ENCODE data around the gene MICA. TPM values are rescaled to one million over a fixed set of nuclear protein-coding genes. Genes with fewer than 3 reads are reported as not detected.
"Not testable (repeated sequence)": the region's sequence is repeated elsewhere in the genome, so short reads cannot be mapped to it uniquely, and the experiment has no call there.

The MICA gene
- total and polyA plus RNA-seq, 8 donors, result 2.0 to 13.6 (median 11.8) TPM

DNA sequence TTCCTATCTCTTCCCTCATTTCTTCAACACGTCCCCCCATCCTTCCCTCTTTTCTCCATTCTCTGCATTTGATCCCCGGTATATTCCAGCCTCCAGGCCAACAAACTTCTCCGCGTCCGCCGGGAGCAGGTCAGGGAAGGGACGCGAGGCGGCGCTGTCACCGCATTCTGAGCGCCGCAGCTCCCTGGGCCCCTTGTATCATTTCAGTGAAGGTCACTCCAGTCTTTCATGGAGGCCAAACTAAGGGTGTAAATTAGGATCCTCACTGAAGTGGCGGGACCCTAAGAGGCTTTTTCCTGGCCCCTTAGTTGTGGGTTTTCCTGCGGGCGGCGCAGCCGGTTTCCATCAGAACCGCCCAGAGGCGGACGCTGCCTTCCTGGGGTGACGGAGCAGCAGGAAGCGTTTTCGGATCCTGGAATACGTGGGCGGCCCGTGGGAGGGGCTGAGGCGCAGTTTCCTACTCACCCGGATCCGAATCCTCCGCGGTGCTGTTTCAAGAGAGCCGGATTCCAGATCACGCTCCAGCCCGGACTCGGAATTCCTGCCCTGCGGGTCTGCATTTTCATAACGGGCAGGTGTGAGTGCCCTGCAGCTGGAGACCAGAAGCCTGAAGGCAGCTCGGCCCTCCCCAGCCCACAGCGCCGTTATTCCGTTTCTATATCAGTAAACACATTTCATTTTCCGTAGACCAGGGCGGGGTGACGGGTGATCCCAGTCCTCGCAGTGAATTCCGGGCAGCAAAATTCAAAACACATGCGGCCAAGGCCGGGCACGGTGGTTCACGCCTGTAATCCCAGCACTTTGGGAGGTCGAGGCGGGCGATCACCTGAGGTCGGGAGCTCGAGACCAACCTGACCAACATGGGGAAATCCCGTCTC, 3.6 kb upstream of the MICA start:
- WGBS, 5 donors, result 0 to 1% (median 0%) methylated on average over 37 to 57 of the region's 57 CpGs
- intact Hi-C loops (cut with DNase I; ENCODE audit: low total_unique reads), result loop anchor here (5.0 kb wide), 1 partner anchor 42 kb away; no protein-coding TSS in a partner anchor
- TF ChIP-seq POLR2AphosphoS5 (IDR thresholded peaks at IDR 0.05), result peak in 2 of 3 donors; percentile 35 to 60
- TF ChIP-seq, protein P1, sequence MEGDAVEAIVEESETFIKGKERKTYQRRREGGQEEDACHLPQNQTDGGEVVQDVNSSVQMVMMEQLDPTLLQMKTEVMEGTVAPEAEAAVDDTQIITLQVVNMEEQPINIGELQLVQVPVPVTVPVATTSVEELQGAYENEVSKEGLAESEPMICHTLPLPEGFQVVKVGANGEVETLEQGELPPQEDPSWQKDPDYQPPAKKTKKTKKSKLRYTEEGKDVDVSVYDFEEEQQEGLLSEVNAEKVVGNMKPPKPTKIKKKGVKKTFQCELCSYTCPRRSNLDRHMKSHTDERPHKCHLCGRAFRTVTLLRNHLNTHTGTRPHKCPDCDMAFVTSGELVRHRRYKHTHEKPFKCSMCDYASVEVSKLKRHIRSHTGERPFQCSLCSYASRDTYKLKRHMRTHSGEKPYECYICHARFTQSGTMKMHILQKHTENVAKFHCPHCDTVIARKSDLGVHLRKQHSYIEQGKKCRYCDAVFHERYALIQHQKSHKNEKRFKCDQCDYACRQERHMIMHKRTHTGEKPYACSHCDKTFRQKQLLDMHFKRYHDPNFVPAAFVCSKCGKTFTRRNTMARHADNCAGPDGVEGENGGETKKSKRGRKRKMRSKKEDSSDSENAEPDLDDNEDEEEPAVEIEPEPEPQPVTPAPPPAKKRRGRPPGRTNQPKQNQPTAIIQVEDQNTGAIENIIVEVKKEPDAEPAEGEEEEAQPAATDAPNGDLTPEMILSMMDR (IDR thresholded peaks at IDR 0.05), result peak in 5 of 7 experiments; percentile 79 to 97 (median 90)
- no peak for TF ChIP-seq POLR2A (IDR thresholded peaks at IDR 0.05)
- no peak for TF ChIP-seq EP300 (IDR thresholded peaks at IDR 0.05)

DNA sequence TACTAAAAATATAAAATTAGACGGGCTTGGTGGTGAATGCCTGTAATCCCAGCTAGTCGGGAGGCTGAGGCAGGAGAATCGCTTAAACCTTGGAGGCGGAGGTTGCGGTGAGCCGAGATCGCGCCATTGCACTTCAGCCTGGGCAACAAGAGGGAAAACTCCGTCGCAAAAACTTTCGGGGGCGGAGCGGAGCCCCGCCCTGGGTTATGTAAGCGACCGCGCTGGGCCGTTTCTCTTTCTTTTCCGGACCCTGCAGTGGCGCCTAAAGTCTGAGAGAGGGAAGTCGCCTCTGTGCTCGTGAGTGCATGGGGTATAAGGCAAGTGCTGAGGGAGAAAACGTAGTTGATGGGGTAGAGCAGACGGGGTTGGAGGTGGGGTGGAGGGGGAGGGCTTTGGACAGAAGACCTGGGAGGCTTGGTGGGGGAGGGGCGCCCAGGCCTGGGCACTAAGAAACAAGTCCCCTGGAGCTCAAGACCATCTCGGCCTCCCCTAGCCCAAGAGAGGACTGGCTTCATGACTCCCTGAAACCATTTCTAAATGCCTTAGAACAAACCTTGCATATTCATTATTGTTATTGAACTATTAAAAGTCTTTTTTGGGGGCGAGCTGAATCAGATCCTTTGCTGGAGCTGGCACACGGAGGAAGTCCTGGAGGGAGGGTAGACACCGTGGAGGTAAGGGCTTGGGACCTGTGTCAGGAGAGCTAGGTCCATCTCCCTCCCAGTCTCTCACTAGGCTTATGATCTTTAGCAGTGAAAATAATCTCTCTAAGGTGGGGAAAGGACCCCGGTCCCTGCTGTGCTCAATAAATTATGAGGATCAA, 2.7 kb upstream of the MICA start:
- Histone ChIP-seq H3K36me3 (no peaks in the 10 kb centered on the region), H3K27me3 (no peaks in the 10 kb centered on the region), H3K9me3 (no peaks in the 10 kb centered on the region), H3K27ac (peak overlapping the region; percentile 97 to 100 (median 99)), H3K4me3 (peak overlapping the region; percentile 64 to 83 (median 78)), H3K4me1 (peaks cover 24 to 83% (median 58%) of the 10 kb centered on the region in 4 donors)
- DNase-seq, result peak; percentile 79 to 86
- WGBS, 5 donors, result 1 to 3% (median 2%) methylated on average over 22 to 30 of the region's 30 CpGs
- TF ChIP-seq POLR2AphosphoS5 (IDR thresholded peaks at IDR 0.05) (peak in 2 of 3 donors; percentile 28 to 52), EP300 (IDR thresholded peaks at IDR 0.05) (no peak)
- intact Hi-C loops (cut with DNase I; ENCODE audit: low total_unique reads), result no loop called here

More for the DNA sequence above, 3.6 kb upstream of the MICA start:
- H3K27me3 ChIP-seq, result no peaks in the 10 kb centered on the region
- peak overlapping the region; percentile 97 to 100 (median 99) for H3K27ac ChIP-seq
- peak; percentile 91 to 96 for DNase-seq
- H3K36me3 ChIP-seq, result peaks cover 0 to 3% (median 0%) of the 10 kb centered on the region in 4 donors
- H3K4me1 ChIP-seq, result peaks cover 24 to 75% (median 55%) of the 10 kb centered on the region in 4 donors
- H3K9me3 ChIP-seq, result no peaks in the 10 kb centered on the region
- H3K4me3 ChIP-seq, result peak overlapping the region; percentile 64 to 83 (median 78)

DNA sequence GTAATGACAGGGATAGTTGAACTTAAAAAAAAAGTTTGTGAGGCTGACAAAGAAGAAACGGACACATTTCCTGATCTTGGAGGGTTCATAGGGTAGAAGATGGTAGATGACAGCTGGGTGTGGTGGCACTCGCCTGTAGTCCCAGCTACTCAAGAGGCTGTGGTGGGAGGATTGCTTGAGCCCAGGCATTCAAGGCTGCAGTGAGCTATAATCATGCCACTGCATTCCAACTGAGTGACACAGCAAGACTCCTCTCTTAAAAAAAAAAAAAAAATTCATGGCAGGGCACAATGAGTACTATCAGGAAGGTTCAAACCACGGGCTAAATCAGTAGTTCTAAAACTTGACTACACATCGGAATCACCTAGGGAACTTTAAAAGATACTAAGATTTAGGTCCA, 2.0 kb upstream of the MICA start:
- WGBS, 5 donors, result 25 to 32% (median 28%) methylated on average over 4 of the region's 4 CpGs
- Histone ChIP-seq H3K4me1 (peaks cover 24 to 83% (median 62%) of the 10 kb centered on the region in 4 donors), H3K27ac (peak overlapping the region in 4 of 5 donors; percentile 97 to 100 (median 99)), H3K27me3 (no peaks in the 10 kb centered on the region), H3K36me3 (no peaks in the 10 kb centered on the region), H3K4me3 (peak overlapping the region; percentile 64 to 83 (median 78)), H3K9me3 (no peaks in the 10 kb centered on the region)
- peak; percentile 22 to 69 (median 60) for TF ChIP-seq POLR2AphosphoS5 (IDR thresholded peaks at IDR 0.05)
- TF ChIP-seq POLR2A (IDR thresholded peaks at IDR 0.05), result no peak
- DNase-seq, result peak; percentile 19 to 45
- intact Hi-C loops (cut with DNase I; ENCODE audit: low total_unique reads), result no loop called here

DNA sequence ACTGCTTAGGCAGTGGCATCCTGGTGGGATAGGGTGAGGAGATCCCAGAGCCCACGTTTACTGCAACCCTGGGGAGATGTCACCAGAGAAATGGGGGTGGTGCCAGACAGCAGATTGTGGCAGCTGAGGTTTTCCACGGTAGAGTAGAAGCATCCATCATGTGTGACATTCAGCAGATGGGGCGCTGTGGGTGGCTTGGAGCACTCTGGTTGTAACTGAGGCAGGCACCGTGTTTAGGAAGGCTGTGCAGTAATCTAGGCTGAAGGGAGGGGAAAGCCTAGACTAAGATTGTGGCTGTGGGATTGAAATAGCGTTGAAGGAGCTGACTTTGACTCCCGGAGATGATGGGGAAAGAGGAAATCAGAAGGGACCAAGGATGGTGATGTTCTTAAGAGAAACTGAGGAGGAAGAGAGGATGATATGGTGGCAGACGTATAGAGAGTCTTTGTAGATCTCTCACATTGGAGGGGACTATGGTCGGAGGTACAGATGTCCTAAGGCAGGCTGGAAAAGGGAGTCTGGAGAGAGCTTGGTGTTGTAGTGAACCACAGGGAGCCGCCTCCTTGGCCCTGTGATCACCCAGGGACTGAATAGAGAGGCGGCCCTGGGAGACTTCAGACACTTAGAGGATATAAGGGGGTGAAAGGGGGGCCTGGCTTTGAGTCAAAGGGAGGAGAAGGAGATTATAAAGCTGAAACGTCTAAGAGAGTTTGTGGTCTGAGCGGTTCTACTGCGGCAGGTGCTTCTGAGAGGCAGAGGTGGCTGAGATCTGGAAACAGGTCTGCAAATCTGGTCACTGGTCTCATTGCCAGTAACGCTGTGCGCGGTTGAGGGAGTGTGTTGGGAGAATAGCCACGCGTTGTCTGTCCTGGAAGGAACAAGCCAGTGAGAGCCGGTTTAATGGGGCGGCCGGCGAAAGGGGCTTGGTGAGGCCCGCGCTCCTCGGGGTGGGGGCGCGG, 792 bp upstream of the MICA start:
- H3K4me3 ChIP-seq, result peak overlapping the region; percentile 63 to 79 (median 66)
- peak overlapping the region; percentile 69 to 100 (median 99) for H3K27ac ChIP-seq
- TF ChIP-seq, protein P1 (IDR thresholded peaks at IDR 0.05), result no peak
- TF ChIP-seq POLR2A (IDR thresholded peaks at IDR 0.05), result no peak
- no peak for TF ChIP-seq POLR2AphosphoS5 (IDR thresholded peaks at IDR 0.05)
- TF ChIP-seq EP300 (IDR thresholded peaks at IDR 0.05), result no peak
- WGBS, 5 donors, result 3 to 7% (median 5%) methylated on average over 19 to 27 of the region's 27 CpGs
- no peaks in the 10 kb centered on the region for H3K36me3 ChIP-seq
- H3K9me3 ChIP-seq, result no peaks in the 10 kb centered on the region
- peak in 1 of 2 donors; percentile 37 for DNase-seq
- no peaks in the 10 kb centered on the region for H3K27me3 ChIP-seq
- peaks cover 24 to 82% (median 63%) of the 10 kb centered on the region in 4 donors for H3K4me1 ChIP-seq
- intact Hi-C loops (cut with DNase I; ENCODE audit: low total_unique reads), result no loop called here

DNA sequence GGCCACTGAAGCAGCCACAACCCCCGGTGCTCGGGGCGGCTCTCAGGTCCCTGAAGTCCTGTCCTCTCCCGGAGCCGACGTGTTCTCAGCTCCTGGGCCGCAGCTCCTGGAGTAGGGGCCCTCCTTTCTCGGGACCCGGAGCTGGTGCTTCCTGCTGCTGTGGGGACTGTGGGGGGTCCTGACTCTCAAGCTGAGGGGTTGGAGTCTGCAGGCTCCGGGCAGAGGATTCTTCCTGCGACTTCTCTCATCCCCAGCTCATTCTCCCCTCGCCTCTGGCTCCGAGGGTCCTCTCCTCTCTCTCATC, 618 bp downstream of the MICA start:
- DNase-seq; intact Hi-C loops (cut with DNase I; ENCODE audit: low total_unique reads); H3K27me3 ChIP-seq; H3K36me3 ChIP-seq; H3K9me3 ChIP-seq: not testable (repeated sequence)
- peak overlapping the region in 4 of 5 donors; percentile 97 to 100 (median 99) for H3K27ac ChIP-seq
- H3K4me1 ChIP-seq, result peaks cover 24 to 80% (median 60%) of the 10 kb centered on the region in 4 donors
- H3K4me3 ChIP-seq, result peak overlapping the region; percentile 63 to 79 (median 66)
- WGBS, 5 donors, result 5 to 41% (median 14%) methylated on average over 4 to 13 of the region's 13 CpGs
